SH-SY5Y (cell line): Measurements from ENCODE around the gene SCYL3.

ENCODE experiments used
- GATA2 ChIP-seq: IDR thresholded peaks from 2 replicates; pipeline ENCODE4 v1.6.1; 2011; ENCODE audit warnings: mild to moderate bottlenecking, low read depth, low read length
- GATA3 ChIP-seq: IDR thresholded peaks from 2 replicates; pipeline ENCODE4 v1.6.1; 2011; ENCODE audit warnings: low read depth, mild to moderate bottlenecking, low read length, moderate library complexity

- TF ChIP-seq GATA2: no peak
- no peak for TF ChIP-seq GATA3
Observed at GRCh38 chr1:169892927-169893644, 610 bp downstream of the SCYL3 start.
